Measurements from ENCODE around the gene EFCAB11.

The EFCAB11 gene

GRCh38 chr14:89955745-89956660, 1.5 kb upstream of the EFCAB11 start, which contains the start of gene TDP1:
TSS of gene TDP1 (plus strand) at chr14:89955927. CDS start at chr14:89963115, 7,188 bp downstream.
- no peak; the same call in 1 of the 2 replicates for TF ChIP-seq CTCF (IDR thresholded peaks at IDR 0.05)

- TF ChIP-seq CTCF (IDR thresholded peaks at IDR 0.05) = no peak
These were observed 653 bp upstream of the EFCAB11 start for GRCh38 chr14:89955022-89955744.

GRCh38 chr14:89953602-89954001, 928 bp downstream of the EFCAB11 start:
- TF ChIP-seq CTCF (IDR thresholded peaks at IDR 0.05) = no peak

- no peak for TF ChIP-seq CTCF (IDR thresholded peaks at IDR 0.05)
These were observed 2.0 kb downstream of the EFCAB11 start for GRCh38 chr14:89952576-89952975.

GRCh38 chr14:89947344-89947743, 7.2 kb downstream of the EFCAB11 start:
- no peak for TF ChIP-seq CTCF (IDR thresholded peaks at IDR 0.05)

- TF ChIP-seq CTCF (IDR thresholded peaks at IDR 0.05) = no peak
These were observed 12.6 kb downstream of the EFCAB11 start for GRCh38 chr14:89941830-89942377.

GRCh38 chr14:89936654-89937185, 17.8 kb downstream of the EFCAB11 start:
- TF ChIP-seq CTCF (IDR thresholded peaks at IDR 0.05) = peak; percentile 40; the same call in 1 of the 2 replicates
